Sigmoid colon (tissue), 4 donors: ENCODE results near the gene R3HDM2.

ENCODE experiments used
- EP300 ChIP-seq, 4 donors: sonication (generic); formaldehyde crosslinking; IDR thresholded peaks; one replicate each; pipeline ENCODE4 v1.6.1; 2017; ENCODE audit warnings: antibody characterized with exemption in 4 of 4
- POLR2A ChIP-seq, 2 donors: fragments of 450-650 bp; IDR thresholded peaks; one replicate each; pipeline ENCODE4 v1.6.1; 2016; ENCODE audit warnings: antibody characterized with exemption in 2 of 2, mild to moderate bottlenecking in 2 of 2, moderate library complexity in 2 of 2
- POLR2AphosphoS5 ChIP-seq, 4 donors: sonication (generic); formaldehyde crosslinking; IDR thresholded peaks; one replicate each; pipeline ENCODE4 v1.6.1; 2017; ENCODE audit warnings: antibody characterized with exemption in 4 of 4
- TF ChIP-seq, protein P1 (sequence below), 4 experiments: fragments of 450-650 bp in 3 of 4; fragments of 200-600 bp in 1 of 4; IDR thresholded peaks; one replicate each; pipeline ENCODE4 v1.5.1; 2016 to 2019; ENCODE audit warnings: antibody characterized with exemption in 4 of 4, mild to moderate bottlenecking in 3 of 4, moderate library complexity in 2 of 4

DNA sequence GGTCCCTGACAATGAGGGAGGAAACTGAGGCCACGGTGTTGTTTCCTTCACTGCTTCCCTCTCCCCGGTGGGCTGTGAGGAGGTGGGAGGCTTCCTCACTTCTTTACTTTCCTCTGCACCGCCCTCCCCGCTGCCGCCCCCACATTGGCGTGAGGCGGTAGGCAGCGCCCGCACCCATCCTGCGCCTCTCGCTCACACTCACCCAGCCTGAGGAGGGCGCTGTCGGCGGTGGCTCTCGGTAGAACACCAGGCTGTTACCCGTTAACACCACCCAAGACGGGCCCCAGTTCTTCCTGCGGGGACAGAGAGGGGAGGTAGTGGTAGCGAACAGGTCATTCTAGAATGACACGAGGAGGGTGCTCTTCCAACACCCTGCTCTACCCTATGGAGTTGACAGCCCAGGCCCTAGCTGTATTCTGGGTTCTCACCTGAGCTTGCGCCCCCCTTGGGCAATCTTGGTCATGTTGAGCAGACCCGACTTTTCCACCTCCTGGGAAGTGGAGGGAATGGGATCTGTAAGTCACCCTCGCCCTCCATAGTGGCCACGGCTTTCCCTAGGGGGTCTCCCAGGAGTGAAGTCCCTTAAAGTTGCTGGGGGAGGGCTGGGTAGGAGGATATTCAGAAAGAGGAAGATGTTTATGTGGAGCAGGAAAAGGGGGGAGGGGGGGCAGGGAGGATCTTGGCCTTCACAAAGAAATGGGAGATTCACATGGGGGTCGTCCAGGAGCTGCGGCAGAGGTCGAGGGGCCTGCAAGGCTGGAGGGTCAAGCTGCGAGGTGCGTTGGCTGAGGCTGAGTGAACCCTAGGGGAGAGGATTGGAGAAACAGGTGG lies 45.5 kb upstream of the R3HDM2 start:
- no peak for TF ChIP-seq EP300 (IDR thresholded peaks at IDR 0.05)
- TF ChIP-seq POLR2A (IDR thresholded peaks at IDR 0.05): no peak
- TF ChIP-seq, protein P1, sequence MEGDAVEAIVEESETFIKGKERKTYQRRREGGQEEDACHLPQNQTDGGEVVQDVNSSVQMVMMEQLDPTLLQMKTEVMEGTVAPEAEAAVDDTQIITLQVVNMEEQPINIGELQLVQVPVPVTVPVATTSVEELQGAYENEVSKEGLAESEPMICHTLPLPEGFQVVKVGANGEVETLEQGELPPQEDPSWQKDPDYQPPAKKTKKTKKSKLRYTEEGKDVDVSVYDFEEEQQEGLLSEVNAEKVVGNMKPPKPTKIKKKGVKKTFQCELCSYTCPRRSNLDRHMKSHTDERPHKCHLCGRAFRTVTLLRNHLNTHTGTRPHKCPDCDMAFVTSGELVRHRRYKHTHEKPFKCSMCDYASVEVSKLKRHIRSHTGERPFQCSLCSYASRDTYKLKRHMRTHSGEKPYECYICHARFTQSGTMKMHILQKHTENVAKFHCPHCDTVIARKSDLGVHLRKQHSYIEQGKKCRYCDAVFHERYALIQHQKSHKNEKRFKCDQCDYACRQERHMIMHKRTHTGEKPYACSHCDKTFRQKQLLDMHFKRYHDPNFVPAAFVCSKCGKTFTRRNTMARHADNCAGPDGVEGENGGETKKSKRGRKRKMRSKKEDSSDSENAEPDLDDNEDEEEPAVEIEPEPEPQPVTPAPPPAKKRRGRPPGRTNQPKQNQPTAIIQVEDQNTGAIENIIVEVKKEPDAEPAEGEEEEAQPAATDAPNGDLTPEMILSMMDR (IDR thresholded peaks at IDR 0.05): no peak
- TF ChIP-seq POLR2AphosphoS5 (IDR thresholded peaks at IDR 0.05): no peak
